ENCODE measurements around the gene MCHR2.

The MCHR2 gene

GRCh38 chr6:99873084-99873483, 120.9 kb downstream of the MCHR2 start:
- no peak overlapping the region for H3K27ac ChIP-seq
- no peaks in the 10 kb centered on the region for H3K79me2 ChIP-seq
- H3K36me3 ChIP-seq (ENCODE audit: control insufficient read depth, insufficient read depth, low read length): no peaks in the 10 kb centered on the region
- H3K9ac ChIP-seq: no peak overlapping the region
- no peak overlapping the region for H3K4me3 ChIP-seq (ENCODE audit: low read depth, low read length)
- no peaks in the 10 kb centered on the region for H3K4me1 ChIP-seq
- TF ChIP-seq, protein P1, sequence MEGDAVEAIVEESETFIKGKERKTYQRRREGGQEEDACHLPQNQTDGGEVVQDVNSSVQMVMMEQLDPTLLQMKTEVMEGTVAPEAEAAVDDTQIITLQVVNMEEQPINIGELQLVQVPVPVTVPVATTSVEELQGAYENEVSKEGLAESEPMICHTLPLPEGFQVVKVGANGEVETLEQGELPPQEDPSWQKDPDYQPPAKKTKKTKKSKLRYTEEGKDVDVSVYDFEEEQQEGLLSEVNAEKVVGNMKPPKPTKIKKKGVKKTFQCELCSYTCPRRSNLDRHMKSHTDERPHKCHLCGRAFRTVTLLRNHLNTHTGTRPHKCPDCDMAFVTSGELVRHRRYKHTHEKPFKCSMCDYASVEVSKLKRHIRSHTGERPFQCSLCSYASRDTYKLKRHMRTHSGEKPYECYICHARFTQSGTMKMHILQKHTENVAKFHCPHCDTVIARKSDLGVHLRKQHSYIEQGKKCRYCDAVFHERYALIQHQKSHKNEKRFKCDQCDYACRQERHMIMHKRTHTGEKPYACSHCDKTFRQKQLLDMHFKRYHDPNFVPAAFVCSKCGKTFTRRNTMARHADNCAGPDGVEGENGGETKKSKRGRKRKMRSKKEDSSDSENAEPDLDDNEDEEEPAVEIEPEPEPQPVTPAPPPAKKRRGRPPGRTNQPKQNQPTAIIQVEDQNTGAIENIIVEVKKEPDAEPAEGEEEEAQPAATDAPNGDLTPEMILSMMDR (IDR thresholded peaks at IDR 0.05): no peak
- no peak overlapping the region for H2AFZ ChIP-seq
- H3K27me3 ChIP-seq (ENCODE audit: control insufficient read depth, insufficient read depth, low read length): no peaks in the 10 kb centered on the region
- H3K4me2 ChIP-seq (ENCODE audit: low read length): no peak overlapping the region
- no peaks in the 10 kb centered on the region for H3K9me3 ChIP-seq (ENCODE audit: control insufficient read depth, low read length)

GRCh38 chr6:99871641-99872040, 122.4 kb downstream of the MCHR2 start:
- TF ChIP-seq, protein P1 (IDR thresholded peaks at IDR 0.05): no peak

More at GRCh38 chr6:99871641-99872040, 122.4 kb downstream of the MCHR2 start:
- Histone ChIP-seq H3K4me3 (ENCODE audit: low read depth, low read length) (no peak overlapping the region), H3K36me3 (ENCODE audit: control insufficient read depth, insufficient read depth, low read length) (no peaks in the 10 kb centered on the region), H3K4me1 (no peaks in the 10 kb centered on the region), H3K9ac (no peak overlapping the region), H3K9me3 (ENCODE audit: control insufficient read depth, low read length) (no peaks in the 10 kb centered on the region), H3K4me2 (ENCODE audit: low read length) (no peak overlapping the region), H3K79me2 (no peaks in the 10 kb centered on the region), H3K27ac (no peak overlapping the region), H2AFZ (no peak overlapping the region), H3K27me3 (ENCODE audit: control insufficient read depth, insufficient read depth, low read length) (no peaks in the 10 kb centered on the region)
